ENCODE data around the gene VWF. TPM values are rescaled to one million over a fixed set of nuclear protein-coding genes. Genes with fewer than 3 reads are reported as not detected.
"Not testable (repeated sequence)": the region's sequence is repeated elsewhere in the genome, so short reads cannot be mapped to it uniquely, and the experiment has no call there.

VWF gene
- total and polyA plus RNA-seq, 2 of the 4 experiments (the other 2 are of a cell fraction) = under 0.01 to 0.09 TPM

DNA sequence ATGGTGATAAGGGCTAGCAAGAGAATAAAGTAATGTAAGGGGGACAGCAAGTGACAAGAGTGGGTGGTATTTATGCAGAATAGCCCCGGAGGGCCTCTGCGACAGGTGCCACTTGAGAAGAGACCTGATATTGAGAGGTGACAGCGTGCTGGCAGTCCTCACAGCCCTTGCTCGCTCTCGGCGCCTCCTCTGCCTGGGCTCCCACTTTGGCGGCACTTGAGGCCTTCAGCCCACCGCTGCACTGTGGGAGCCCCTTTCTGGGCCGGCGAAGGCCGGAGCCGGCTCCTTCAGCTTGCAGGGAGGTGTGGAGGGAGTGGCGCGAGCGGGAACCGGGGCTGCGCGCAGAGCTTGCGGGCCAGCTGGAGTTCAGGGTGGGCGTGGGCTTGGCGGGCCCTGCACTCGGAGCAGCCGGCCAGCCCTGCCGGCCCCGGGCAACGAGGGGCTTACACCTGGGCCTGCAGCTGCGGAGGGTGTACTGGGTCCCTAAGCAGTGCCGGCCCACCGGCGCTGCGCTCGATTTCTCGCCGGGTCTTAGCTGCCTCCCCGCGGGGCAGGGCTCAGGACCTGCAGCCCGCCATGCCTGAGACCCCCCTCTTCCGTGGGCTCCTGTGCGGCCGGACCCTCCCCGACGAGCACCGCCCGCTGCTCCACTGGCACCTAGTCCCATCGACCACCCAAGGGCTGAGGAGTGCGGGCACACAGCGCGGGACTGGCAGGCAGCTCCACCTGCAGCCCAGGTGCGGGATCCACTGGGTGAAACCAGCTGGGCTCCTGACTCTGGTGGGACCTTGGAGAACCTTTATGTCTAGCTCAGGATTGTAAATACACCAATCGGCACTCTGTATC is 34.9 kb upstream of the VWF start:
- H3K36me3 ChIP-seq (ENCODE audit: control insufficient read depth, insufficient read depth, low read length); H3K79me1 ChIP-seq (ENCODE audit: low read depth in 1 of 2, low read length in 2 of 2); BruUV-seq (replicated peaks); H3K27ac ChIP-seq (ENCODE audit: insufficient read depth, low read length); H3K9me3 ChIP-seq (ENCODE audit: control insufficient read depth, insufficient read depth, low read length); H3K14ac ChIP-seq (replicated peaks; ENCODE audit: low read depth, low read length); H2AK5ac ChIP-seq (ENCODE audit: low read depth, low read length); intact Hi-C loops (cut with micrococcal nuclease); H3K4me2 ChIP-seq (ENCODE audit: low read depth, low read length); H2AK9ac ChIP-seq (replicated peaks; ENCODE audit: low read depth, low read length, poor library complexity); H4K5ac ChIP-seq (ENCODE audit: low read depth, low read length); H4K20me1 ChIP-seq (ENCODE audit: insufficient read depth, low read length); H3K23ac ChIP-seq (ENCODE audit: low read depth, low read length); POLR2A ChIA-PET (ENCODE audit: unreplicated experiment); ATAC-seq (ENCODE audit: low read depth); in situ Hi-C loops (cut with MboI; ENCODE audit: low sequenced_read_pairs); DNase-seq; H3K9ac ChIP-seq (ENCODE audit: low read depth, low read length); H2BK5ac ChIP-seq (ENCODE audit: low read depth, low read length, poor library complexity, severe bottlenecking); H3K4me3 ChIP-seq (ENCODE audit: insufficient read depth, low read depth, low read length); dilution Hi-C loops (cut with HindIII; ENCODE audit: low sequenced_read_pairs, unreplicated experiment); CTCF ChIA-PET; H3K27me3 ChIP-seq (ENCODE audit: control insufficient read depth, insufficient read depth, low read length); H2BK15ac ChIP-seq (ENCODE audit: low read depth, low read length); H3K18ac ChIP-seq (ENCODE audit: low read depth, low read length); H3K56ac ChIP-seq (ENCODE audit: extremely low read depth, insufficient read depth, low read length): not testable (repeated sequence)
- Histone ChIP-seq H3K4me1 (ENCODE audit: control insufficient read depth, insufficient read depth, low read length) (peaks cover 15% of the 10 kb centered on the region), H2BK20ac (ENCODE audit: low read depth, low read length) (peak overlapping the region; percentile 92), H2AFZ (replicated peaks; ENCODE audit: low read length, poor library complexity) (peak overlapping the region; percentile 73), H2BK120ac (ENCODE audit: low read depth, low read length) (peak overlapping the region; percentile 92), H4K91ac (ENCODE audit: insufficient read depth, low read depth, low read length) (peak overlapping the region; percentile 66; the same call in 1 of the 2 replicates), H3K9me1 (ENCODE audit: insufficient read depth, low read length) (peaks cover 15% of the 10 kb centered on the region), H3K4ac (ENCODE audit: low read depth, low read length) (peak overlapping the region; percentile 92; the same call in 1 of the 2 replicates), H4K8ac (ENCODE audit: low read depth in 2 of 2, low read length in 2 of 2) (peak overlapping the region in 1 of 2 experiments; percentile 31; a peak in 1 of 4 replicates)
- 76% methylated on average over 16 of the region's 50 CpGs; no CpG with 5 or more reads in 1 of the 2 experiments for WGBS, 2 experiments (ENCODE audit: extremely low coverage in 2 of 2, insufficient read length in 1 of 2)

All from IMR-90 (cell line).